CD4-positive, alpha-beta T cell treated with Interleukin-17A for 1 hour (primary cell): ENCODE measurements around the gene NDUFS6.
"Not testable (repeated sequence)": the region's sequence is repeated elsewhere in the genome, so short reads cannot be mapped to it uniquely, and the experiment has no call there.

Experiments
- DNase-seq: peaks from one replicate; pipeline ENCODE4 v3.0.0-alpha.2; 2020

NDUFS6 gene

DNA sequence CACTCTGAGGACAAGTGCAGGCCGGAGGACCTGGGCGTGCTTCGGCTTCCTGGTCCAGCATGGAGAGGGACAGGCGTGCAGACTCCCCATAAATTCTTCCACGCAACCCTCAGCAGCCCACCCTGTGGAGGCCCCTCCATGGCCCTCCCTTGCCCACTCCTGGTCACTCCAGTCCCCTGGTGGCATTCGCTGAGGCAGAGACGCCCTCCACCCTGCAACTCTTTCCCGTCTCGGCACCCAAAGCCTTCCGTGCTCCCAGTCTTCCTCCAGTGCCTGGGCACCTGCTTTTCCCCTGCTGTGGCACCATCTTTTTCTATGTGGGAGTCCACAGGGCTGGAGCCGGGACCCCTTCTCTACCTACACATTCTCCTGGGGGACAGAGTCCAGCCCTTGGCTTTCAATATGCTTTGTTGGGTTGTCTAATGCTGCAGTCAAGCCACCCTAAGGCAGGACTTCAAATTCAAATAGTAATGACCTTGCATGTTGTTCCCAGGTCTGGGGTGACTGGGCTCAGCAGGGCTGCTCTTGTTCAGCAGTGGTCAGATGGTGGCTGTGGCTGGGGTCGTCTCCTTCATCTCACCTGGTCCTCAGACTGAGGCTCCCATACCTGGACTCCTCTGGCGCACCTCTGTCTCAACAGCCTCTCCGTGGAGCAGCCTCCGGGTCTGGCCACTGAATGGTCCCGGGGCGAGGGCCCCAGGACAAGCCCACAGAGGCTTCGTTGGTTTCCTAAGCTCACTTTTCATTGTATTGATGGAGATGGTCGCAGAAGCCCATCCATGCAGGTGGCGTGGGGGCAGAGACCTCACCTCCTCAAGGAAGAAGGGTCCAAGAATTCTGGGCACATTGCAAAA lies 16.8 kb upstream of the NDUFS6 start:
- DNase-seq: no peak

DNA sequence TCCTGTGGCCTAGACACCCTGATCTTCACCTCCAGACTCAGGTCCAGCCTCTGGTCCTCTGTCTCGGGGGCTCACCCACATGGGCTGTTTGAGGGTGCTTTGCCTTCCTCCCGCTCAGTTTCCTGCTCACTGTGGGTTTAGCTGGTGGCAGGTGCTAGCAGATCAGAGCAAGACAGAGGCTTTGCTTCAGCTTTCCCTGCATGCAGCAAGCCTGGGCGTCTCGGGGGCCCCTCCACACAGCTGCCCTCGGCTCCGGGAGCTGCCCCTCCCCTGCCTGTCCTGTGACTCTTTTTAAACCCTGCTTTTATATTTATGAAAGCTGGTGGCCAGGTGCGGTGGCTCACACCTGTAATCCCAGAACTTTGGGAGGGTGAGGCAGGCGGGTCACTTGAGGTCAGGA lies 16.1 kb upstream of the NDUFS6 start:
- DNase-seq: no peak

- DNase-seq: no peak
These were observed 15.2 kb upstream of the NDUFS6 start for GRCh38 chr5:1785984-1786383.

GRCh38 chr5:1786621-1787471 lies 14.4 kb upstream of the NDUFS6 start:
- no peak for DNase-seq

DNA sequence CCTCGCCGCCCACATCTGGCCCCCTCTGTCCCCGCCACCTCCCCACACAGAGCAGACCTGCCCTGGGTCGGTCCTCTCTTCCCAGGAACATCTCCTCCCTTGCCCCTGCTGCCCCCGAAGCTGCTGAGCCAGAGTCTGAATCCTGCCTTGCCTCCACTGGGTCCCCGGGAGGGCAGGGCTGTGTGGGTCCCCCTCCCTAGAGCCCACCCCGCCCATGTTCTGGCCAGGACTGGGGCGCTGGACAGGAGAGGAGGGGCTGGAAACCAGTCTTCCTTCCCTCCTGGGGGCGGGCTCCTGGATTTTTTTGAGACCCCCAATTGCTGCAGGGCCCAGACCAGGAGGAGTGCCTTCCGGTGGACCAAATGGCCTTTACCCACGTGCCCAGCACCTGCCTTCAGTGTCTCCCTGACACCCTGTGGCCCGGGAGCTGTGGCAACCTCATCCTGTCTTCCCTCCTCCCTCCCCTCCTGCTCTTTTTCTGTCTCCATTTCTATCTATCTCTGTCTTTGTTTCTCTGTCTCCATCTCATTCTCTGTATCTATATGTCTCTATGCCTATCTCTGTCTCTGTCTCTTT lies 13.6 kb upstream of the NDUFS6 start:
- DNase-seq: no peak

- DNase-seq: no peak
These were observed 13.0 kb upstream of the NDUFS6 start for GRCh38 chr5:1788200-1788599.

- DNase-seq: no peak
These were observed 12.4 kb upstream of the NDUFS6 start for GRCh38 chr5:1788828-1789227.

DNA sequence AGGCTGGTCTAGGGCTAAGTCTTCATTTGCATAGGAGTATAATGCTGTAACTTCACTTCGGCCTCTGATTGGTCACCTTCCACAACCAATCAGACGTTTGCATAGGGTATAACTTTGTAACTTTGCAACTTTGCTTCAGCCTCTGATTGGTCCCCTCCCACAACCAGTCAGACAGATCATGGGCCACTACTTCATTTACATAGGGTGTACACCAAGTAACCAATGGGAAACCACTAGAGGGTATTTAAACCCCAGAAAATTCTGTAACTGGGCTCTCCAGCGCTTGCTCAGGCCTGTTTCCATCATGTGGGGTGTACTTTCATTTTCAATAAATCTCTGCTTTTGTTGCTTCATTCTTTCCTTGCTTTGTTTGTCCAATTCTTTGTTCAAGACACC lies 11.8 kb upstream of the NDUFS6 start:
- peak; percentile 40 for DNase-seq

- no peak for DNase-seq
These were observed 11.3 kb upstream of the NDUFS6 start for GRCh38 chr5:1789834-1790471.

GRCh38 chr5:1791176-1791575 lies 10.0 kb upstream of the NDUFS6 start:
- no peak for DNase-seq

DNA sequence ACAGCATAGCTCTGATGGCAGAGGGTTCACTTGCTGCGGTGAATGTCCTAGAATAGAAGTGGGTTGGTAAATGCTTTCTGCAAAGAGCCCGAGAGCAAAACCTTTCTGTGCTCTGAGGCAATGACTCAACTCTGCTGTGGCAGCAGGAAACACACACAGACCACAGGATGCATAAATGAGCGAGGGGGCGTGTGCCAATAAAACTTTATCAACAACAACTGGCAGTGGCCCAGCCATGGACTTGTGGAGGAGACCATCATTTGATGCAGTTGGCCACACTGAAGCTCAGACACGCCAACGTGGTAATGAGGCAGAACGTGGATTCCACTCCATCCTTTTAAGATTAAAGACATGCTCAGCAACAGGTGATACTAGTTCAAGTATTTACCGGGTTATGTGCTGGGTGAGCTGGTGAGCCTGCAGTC lies 8.4 kb upstream of the NDUFS6 start:
- DNase-seq: peak; percentile 89

DNA sequence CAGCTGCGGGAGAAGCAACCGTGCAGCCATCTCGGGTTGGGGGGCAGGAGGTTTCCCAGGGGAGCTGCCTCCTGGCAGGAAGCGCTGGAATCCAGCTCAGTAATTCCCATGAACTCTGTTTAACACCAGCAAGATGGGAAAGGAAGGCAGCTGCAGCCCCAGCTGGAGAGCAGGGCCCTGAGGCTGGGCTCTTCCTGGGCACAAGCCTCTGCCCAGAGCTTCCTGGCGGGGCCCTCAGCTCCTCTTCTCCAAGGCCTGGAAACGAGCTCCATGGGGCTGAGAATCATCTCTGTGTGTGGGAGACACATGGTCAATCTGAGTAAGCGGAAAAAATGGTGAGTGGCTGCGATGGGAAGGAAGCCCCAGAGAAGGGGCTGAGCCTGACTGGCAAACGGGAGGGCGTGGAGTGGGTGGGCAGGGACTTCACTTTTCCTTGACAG lies 7.9 kb upstream of the NDUFS6 start:
- DNase-seq: peak; percentile 19

DNA sequence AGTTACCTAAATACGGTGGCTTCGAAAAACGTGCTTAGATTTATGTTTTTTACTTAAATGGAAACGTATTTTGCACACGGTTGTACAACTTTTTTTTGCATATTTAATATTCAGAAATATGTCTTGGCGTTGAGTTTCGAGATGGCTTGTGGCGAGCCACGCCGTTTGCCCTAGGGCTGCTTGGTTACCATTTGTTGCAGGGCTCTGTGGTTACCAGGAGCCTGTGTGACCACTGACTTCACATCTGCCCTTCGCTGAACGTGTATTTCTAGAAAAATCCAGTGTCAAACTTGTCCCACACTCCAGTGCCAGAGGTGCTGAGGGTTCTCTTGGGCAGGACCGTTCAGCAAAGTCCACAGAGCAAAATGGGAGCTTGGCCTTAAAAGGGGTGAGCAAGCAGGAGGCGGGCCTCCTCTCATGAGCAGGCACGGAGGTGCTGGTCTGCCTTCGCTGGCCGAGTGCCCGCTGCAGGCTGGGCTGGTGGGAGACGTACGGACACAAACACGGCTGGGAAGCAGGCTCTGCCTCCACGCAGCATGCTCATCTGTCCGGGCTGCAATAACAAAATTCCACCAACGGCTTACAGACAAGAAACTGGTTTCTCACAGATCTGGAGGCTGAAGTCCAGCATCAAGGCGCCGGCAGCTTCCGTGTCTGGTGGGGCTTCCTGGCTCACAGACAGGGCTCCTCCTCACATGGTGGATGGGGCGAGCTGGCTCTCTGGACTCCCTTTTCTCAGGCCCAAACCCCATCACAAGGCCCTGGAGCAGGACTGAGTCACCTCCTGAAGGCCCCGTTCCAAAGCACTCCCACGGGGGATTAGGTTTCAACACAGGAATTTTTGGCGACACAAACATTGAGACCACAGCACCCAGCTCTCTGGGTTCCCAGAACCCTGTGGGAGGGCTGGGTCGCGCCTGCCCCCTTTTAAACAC lies 7.0 kb upstream of the NDUFS6 start:
- no peak for DNase-seq

GRCh38 chr5:1794901-1795290 lies 6.3 kb upstream of the NDUFS6 start:
- no peak for DNase-seq

DNA sequence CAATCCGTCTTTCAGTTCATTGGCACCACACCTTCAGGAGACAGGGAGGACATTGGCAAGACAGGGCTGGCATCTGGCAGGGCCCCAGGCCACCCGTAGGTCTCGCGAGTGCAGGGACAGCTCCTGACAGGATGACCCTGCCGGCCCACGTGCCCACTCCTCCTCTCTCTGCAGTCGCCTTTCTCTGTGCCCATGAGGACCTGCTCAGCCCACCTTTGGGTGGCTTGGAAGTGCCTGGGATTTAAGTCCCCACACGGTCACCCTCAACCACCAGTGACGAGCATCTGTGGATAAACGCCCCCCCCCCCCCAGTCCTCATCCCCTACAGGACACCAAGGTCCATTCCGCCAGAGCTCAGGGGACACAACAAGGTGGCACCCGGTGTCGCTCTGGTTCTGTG lies 5.7 kb upstream of the NDUFS6 start:
- DNase-seq: no peak

DNA sequence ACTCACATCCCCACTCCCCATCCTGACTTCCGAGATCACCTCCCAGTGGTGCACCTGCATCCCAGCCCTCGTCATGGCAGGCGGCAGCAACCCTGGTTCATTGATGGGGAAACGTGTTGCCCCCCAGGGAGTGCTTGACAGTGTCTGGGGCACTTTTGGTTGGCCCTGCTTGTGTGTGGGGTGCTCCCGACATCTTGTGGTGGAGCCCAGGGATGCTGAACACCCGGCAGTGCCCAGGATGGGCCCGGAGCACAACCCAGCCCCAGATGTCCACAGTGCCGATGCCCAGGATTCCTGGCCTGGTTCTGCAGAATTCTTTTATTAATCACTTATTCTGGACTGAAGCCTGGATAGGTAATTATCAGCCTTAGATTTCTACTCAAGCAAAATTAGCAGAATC lies 5.3 kb upstream of the NDUFS6 start:
- DNase-seq: no peak

DNA sequence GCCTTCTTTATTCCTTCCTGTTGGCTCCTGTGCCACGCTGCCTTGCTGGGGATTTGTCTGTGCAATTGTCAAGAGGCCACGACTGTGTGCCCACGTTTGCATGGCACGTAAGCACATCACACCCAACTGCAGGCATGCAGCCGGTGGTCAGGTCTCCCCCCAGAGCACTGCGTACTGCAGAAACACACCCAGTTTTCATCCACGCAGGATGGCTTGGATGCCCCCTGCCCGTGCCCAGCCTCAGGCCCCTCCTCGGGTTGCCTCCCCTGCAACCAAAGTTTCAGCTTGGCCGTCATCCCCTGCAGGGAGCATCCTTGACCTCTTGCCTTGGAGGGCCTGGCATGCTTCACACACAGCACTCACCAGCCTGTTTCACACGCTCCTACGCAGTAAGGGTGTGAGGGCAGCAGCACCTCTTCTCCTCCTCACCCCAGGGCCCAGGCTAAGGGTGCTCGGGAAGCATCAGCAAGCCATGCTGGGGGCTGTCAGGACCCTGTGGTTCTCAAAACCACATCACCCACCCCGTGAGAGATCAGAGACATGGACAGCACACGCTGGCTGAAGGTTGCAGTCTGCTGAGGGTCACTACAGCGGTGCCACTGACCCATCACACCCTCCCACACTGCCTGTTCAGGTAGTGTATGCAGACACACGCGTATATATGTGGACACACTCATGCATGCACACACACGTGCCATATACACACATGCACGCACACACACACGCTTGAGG lies 4.7 kb upstream of the NDUFS6 start:
- DNase-seq: no peak

DNA sequence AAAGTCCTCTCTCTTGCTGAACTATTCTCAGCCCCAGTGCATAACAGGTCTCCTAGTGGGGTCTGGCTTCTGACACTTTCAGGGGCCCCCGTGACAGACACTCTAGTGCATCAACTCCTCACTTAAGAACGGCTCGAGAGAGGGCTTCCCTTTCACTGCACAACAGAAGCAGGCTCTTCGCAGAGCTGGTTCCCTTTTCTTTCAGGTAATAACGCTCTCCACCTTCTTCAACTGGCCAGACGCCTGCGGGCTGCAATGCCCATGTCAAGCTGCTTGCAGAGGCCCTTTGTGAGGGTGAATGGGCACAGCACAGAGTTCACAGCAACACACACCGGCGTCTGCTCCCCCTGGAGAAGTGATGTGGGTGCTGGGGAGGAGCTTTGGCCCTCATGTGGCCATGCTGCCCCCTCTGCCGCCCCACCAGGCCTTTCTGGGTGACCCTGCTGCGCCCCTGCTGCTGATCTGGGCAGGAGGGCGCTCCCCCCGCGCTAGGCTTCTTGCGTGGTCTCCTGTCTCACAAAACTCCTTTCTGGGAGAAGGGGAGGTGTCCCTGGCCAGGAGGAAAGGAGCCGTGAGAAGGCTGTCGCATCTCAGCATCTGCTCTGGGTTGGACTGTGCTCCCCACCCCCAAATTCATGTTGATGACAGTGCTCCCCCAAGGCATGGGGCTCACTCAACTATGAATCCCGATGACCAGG lies 4.0 kb upstream of the NDUFS6 start:
- no peak for DNase-seq

GRCh38 chr5:1797855-1798254 lies 3.4 kb upstream of the NDUFS6 start:
- DNase-seq: no peak

- DNase-seq: not testable (repeated sequence)
These were observed 2.6 kb upstream of the NDUFS6 start for GRCh38 chr5:1798589-1798988.
